K562 treated with DMSO at 1 percent for 12 hours (cell line): ENCODE measurements around the gene NOP10. TPM values are rescaled to one million over a fixed set of nuclear protein-coding genes. Genes with fewer than 3 reads are reported as not detected.

Source experiments
- total RNA-seq: library from RNA; unstranded; fragments of 300-600 nt; gene quantifications from 2 replicates; pipeline ENCODE4 v1.2.3, GENCODE V29; 2022; ENCODE audit not compliant: insufficient read depth

The NOP10 gene
- total RNA-seq: 271 and 365 TPM in 2 replicates

DNA sequence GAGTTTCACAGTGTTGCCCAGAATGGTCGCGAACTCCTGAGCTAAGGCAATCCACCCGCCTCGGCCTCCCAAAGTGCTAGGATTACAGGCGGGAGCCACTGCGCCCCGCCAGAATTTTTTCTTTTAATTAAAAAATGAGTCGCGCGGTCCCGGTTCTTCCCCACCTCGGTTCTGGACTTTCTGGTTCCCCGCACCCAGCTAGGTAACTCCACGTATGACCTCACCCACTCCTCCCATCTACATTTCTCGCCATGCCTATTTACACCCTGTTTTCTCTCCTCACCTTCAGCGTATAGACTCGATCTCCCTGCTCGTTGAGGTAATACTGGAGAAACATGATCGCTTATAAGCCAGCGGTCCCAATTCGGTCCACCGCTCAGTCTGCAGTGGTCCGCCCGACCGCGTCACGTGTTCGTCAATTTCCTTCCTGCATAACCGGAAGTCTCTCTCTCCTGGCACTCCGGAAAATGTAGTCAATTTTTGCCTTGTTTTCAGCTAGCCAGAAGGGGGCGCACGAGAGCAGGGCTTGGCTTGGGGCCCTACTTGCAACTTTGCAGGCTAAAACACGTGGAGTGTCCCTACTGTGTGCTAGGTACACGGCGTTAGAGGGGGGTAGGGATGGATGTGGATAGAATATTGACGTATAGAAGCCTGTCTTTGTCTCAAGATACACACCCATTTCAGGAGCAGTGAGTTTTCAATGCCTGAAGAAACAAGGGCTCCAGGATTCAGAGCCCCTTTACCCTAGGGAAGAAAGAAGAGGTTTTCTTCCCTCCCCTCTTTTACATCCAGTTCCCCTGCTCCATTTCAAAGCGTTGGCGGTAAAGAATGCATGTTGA is at the start of gene NOP10, which contains the start of gene NUTM1:
Gene NOP10 (minus strand): TSS at position 400 of the 839 bp plus-strand sequence. CDS start 63 bp downstream, at position 337.
Gene NUTM1 (plus strand): TSS at position 579 of the 839 bp plus-strand sequence. CDS start 382 bp downstream, outside the sequence.

DNA sequence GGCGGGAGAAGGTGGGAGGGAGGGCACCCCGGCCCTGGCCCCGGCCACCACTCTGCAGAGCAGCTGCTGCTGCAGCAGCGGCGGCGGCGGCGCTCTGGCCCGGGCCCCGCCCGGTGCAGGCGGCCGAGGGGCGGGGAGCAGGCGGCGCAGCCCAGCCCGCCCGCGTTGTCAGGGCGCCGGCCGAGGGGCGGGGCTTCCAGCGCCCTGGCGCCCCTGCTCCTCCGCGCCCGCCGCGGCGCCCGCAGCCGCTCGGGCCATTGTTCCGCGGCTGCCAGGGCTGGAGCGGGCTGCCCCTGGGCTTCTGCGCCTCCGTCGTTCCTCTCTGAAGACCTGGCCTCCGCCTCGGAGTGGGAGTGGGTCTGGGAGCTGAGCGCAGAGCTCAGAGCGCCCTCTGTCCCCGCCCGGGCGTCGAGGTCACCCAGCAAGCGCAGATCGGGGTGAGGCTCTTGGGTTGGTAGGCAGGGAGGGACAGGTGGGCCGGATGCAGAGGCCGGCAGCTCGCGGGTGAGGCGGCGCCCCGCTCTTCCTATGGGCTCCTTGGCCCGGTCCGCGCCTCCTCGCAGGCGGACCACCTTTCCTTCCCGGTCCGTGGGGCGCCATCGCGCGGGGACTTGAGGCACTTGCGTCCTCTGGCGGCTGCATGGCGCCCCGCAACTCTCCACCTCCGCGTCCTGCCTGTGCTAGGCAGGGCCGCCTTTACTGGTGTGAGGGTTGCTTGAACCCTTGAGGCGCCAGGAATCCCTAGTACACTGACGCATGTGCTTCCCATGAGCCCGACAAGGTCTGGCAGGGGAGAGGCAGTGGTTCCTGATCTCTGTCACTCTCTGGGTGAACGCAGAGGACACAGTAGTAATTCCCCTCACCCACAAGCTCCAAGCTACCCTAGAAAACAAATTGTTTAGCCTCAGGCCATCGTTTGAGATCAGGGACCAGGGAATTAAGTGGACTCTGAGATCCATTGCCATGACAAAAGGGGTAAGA is 24.5 kb upstream of the NOP10 start, which contains the start of gene LPCAT4:
Gene LPCAT4 (minus strand): TSS at position 96 of the 981 bp plus-strand sequence. CDS start 96 bp downstream, outside the sequence.

DNA sequence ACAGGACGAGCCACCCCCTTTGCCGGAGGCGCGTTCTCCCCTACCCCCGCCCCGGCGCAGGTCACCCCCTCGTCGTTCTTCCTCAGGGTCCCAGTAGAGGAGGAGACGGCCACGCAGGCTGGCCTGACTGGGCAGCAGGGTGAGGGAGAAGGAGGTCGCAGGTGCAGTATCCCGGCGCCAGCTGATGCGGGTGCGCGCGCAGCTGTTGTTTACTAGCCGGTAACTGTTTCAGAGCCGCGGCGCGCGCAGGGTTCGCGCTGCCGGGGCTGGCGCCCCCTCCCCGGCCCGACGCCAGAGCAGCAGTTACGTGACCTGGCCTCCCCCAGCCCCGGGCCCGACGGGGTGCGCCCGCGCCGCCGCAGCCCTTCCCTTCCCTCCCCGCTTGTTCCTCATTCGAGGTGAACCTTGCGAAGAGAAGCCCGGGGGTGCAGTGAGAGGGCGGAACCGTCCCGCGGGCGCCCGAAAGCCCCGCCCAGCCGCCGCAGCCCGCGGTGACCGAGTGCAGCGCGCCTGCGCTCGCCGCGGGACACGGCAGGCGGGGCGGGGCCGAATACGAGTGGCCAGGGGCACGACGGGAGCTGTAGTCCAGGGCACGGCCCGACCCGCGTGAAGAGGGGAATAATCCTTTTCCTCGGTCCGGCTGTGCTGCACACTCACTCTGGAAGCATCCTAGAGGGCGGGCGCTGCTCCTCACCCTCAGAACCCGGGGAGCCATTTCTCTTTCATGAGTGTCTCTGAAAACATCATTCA is 5.2 kb downstream of the NOP10 start, which contains the start of gene SLC12A6:
Gene SLC12A6 (minus strand): TSS at position 225 of the 750 bp plus-strand sequence. CDS start 1,101 bp downstream, outside the sequence.

Other genes with a start within 250 kb of the NOP10 start
- gene EMC7, start 241.3 kb downstream of the NOP10 start, total RNA-seq: 86.8 and 93.2 TPM in 2 replicates
- gene PGBD4, start 241.1 kb downstream of the NOP10 start, total RNA-seq: 0.22 and 1.2 TPM in 2 replicates
- gene KATNBL1, start 133.0 kb downstream of the NOP10 start, total RNA-seq: 4.0 and 21.0 TPM in 2 replicates
- gene EMC4, start 118.1 kb downstream of the NOP10 start, total RNA-seq: 106 and 112 TPM in 2 replicates
- gene SLC12A6, start 5.4 kb downstream of the NOP10 start, total RNA-seq: 2.2 and 12.6 TPM in 2 replicates
- gene NUTM1, start 179 bp upstream of the NOP10 start, total RNA-seq: not detected in 2 replicates
- 16.3 and 24.5 TPM in 2 replicates for gene LPCAT4, start 24.1 kb upstream of the NOP10 start, total RNA-seq
- 7.2 and 64.9 TPM in 2 replicates for gene GOLGA8A, start 94.7 kb upstream of the NOP10 start, total RNA-seq
- gene GOLGA8B, start 240.5 kb upstream of the NOP10 start, total RNA-seq: 12.9 and 80.9 TPM in 2 replicates